ENCODE results near the gene EPB41L3.

- TF ChIP-seq POLR2A (IDR thresholded peaks at IDR 0.05) (no peak), CTCF (IDR thresholded peaks at IDR 0.05) (no peak)
These were observed 154.9 kb downstream of the EPB41L3 start for GRCh38 chr18:5388896-5389295.
